Activated CD8-positive, alpha-beta memory T cell treated with anti-CD3 and anti-CD28 coated beads for 1 hour (primary cell): ENCODE results near the gene ATG3.
A peak's percentile ranks its signal among the peaks of the same experiment; 100 is the strongest.
"Not testable (repeated sequence)": the region's sequence is repeated elsewhere in the genome, so short reads cannot be mapped to it uniquely, and the experiment has no call there.

Experiments
- DNase-seq, 2 donors: peaks; one replicate each; pipeline ENCODE4 v3.0.0-alpha.2; 2020; ENCODE audit warnings: low read depth in 1 of 2; ENCODE audit errors: extremely low read depth in 1 of 2

ATG3 gene

DNA sequence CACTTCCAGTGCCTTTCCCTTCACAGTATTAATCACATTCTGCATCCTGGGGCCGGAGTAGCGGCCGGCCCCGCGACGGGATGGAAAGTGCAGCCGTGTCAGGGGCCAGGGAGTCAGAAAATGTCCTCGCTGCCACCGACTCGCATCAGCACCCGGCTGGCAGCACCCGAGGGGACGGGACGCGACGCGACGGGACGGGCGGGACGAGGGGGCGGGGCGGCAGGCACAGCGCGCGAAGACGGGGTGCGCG is 353 bp downstream of the ATG3 start:
- DNase-seq: peak in 1 of 2 donors; percentile 73

DNA sequence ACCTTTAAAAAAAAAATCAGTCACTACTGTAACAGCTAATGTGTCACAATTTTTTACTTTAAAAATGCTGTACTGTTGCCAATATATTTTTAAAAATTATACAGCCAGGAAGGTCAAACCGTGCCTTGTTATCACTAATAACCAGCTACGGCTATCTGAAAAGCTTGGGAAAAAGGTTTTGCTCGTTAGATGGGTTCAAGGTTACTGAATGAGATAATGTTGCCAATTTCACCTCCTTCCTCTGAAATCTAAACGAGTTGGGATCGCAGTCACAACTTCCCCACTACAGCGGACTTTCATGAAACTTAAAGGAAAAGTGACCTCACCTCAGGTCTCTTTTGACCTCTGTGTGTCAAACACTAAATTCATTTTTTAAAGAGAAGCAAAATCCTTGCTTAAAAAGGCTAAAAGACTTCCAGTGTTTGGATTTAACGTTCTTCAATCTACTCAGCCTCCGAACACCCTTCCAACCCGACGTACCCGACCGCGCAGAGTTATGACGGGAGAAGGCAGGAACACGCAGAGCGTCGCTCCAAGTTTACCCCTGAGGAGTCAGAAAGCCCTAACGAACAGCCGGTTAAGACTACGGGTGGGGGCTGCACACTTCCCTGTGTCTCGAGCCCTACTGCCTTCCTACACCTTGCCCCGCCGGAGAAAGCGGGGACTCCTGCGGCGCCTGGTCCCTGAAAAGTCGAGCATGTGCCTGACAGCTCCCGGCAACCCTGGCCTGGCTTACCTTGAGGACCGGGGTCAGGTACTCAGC is 860 bp downstream of the ATG3 start:
- DNase-seq: peak; percentile 15 to 48

DNA sequence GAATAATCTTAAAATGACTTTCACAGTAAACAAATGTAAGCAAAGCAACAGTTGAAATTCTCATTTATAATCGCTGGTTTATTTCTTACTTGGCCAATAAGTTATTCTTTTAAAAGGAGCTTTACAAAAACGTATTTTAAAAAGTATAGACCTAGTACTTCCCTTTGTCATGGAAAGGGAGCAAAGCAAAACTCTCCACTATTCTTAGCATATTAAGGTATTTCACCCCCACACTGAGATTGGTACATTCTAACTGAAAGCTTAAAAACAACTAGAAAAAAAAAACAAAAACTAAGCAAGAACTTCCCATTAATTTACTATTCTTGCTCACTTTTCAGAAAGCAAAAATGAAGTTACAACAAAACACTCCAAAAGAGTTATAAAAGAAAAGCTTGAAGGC is 1.5 kb downstream of the ATG3 start:
- DNase-seq: no peak

GRCh38 chr3:112557976-112558375 is 3.8 kb downstream of the ATG3 start:
- DNase-seq: no peak

DNA sequence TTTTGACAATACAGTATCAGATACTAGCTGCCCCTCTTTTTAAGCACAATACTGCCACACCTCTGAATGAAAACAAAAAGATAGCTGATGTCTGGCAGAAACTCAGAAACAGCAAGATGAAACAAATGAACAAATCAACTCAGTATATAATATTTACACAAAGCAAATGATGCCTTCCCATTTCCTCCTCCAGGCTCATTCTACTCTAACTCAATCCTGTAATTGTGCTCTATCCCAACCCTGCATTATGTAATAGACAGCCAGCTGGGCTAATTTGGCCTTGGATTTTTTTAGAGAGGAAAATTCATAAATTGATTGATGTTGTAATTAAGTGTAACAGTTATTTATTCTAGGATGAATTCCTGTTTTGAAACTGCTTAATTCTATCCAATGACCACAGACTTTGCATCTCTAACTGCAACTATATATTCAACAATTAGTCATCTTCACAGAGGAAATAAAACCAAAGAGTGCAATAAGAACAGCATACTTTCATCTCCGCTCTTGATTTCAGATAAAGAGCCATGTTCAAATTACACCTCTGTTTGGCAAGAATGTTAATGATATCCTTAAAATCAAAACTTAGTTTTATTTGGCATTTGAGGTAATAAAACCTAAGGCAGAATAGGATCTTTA is 6.1 kb downstream of the ATG3 start:
- no peak for DNase-seq

DNA sequence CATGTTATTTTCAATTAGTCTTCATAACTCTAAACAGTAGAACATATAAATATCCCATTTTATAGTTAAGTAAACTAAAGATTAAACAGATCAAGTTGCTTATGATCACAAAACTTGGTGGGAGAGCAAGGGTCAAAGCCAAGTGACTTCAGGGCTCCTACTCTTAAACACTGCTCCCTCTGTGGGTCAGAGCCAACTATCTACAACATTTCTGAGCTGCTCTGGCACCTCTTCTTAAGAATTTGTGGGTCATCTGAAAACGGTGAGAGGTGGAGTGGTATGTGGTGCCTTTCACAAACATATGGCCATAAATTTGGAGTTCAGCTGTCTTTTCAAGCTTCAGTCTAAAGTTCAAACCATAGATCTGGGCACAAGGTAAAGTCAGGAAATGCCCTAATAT is 10.9 kb downstream of the ATG3 start:
- no peak for DNase-seq

DNA sequence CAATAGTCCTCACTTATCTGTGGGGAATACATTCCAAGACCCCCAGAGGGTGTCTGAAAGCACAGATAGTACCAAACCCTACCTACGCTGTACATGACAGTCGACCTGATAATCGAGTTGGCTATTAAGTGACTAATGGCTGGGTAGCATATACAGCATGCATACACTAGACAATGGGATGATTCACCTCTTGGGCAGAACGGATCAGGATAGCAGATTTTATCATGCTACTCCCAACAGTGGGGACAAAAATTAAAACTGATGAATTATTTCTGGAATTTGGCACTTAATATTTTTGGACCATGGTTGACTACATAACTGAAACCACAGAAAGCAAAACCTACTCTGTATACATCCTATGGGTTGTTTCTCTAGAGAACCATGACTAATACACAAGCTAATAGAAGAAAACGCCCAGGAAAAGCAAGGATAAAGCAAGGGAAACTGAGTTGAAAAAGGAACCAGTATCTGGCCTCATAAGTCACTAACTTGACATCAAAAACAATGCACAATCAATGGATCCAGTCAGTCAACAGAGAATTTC is 15.5 kb downstream of the ATG3 start:
- DNase-seq: no peak

GRCh38 chr3:112539825-112540650 is 21.7 kb downstream of the ATG3 start:
- no peak for DNase-seq

DNA sequence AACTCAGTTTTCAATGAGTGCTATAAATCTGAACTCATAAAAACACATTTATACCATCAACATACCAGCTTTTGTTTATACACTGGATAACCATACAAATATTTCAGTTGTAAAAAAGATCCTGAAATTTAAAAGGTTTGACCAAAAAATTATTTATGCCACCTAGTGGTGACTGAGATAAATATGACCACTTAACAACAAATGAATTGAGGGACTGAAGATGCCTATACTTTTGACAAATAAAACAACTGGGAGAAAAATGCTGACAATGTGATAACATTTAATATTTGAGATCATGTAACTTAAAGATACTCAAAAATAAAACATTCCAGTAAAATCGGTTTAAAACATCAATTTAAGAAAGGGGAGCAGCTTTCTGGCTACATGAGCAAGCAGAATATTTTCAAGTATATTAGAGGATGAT is 30.4 kb downstream of the ATG3 start:
- no peak for DNase-seq

- DNase-seq: no peak
These were observed 31.2 kb downstream of the ATG3 start for GRCh38 chr3:112530573-112530972.

GRCh38 chr3:112524127-112524526 is 37.6 kb downstream of the ATG3 start:
- DNase-seq: not testable (repeated sequence)

- no peak for DNase-seq
These were observed 42.2 kb downstream of the ATG3 start for GRCh38 chr3:112519424-112520001.

GRCh38 chr3:112518970-112519369 is 42.8 kb downstream of the ATG3 start:
- DNase-seq: not testable (repeated sequence)

GRCh38 chr3:112514527-112515128 is 47.1 kb downstream of the ATG3 start:
- no peak for DNase-seq

- DNase-seq: no peak
These were observed 49.4 kb downstream of the ATG3 start for GRCh38 chr3:112512320-112512719.

GRCh38 chr3:112508860-112509259 is 52.9 kb downstream of the ATG3 start:
- no peak for DNase-seq

- DNase-seq: no peak
These were observed 53.5 kb downstream of the ATG3 start for GRCh38 chr3:112508261-112508660.

- DNase-seq: no peak
These were observed 55.9 kb downstream of the ATG3 start for GRCh38 chr3:112505907-112506306.

- no peak for DNase-seq
These were observed 57.6 kb downstream of the ATG3 start for GRCh38 chr3:112504123-112504522.

GRCh38 chr3:112503304-112503972 is 58.3 kb downstream of the ATG3 start:
- DNase-seq: no peak
